H1 (cell line): ENCODE data around the gene TRPM6. TPM values are rescaled to one million over a fixed set of nuclear protein-coding genes. Genes with fewer than 3 reads are reported as not detected.

Experiments used
- EP300 ChIP-seq, 2 experiments: IDR thresholded peaks; 1 replicate in 1 of 2; 2 replicates in 1 of 2; pipeline ENCODE4 v1.6.1; 2011 to 2012; ENCODE audit warnings: low read depth in 2 of 2, low read length in 2 of 2, mild to moderate bottlenecking in 2 of 2, borderline replicate concordance in 1 of 2, inconsistent platforms in 1 of 2, moderate library complexity in 1 of 2
- EZH2 ChIP-seq: fragments of 200-600 bp; sonication (generic); IDR thresholded peaks from 2 replicates; pipeline ENCODE4 v1.7.1; 2012; ENCODE audit warnings: low read depth, mild to moderate bottlenecking, moderate library complexity, low read length, inconsistent platforms; ENCODE audit not compliant: severe bottlenecking
- SRF ChIP-seq: IDR thresholded peaks from 2 replicates; pipeline ENCODE4 v1.6.1; 2011; ENCODE audit warnings: mild to moderate bottlenecking, low read depth, low read length, moderate library complexity
- polyA plus RNA-seq, 7 experiments: library from polyadenylated mRNA; depleted of rRNA in 3 of 7; stranded (reverse) in 5 of 7; unstranded in 2 of 7; fragments of >200 nt in 5 of 7; fragments of 200-250 nt in 2 of 7; gene quantifications; 1 replicate in 5 of 7; 2 replicates in 1 of 7; 4 replicates in 1 of 7; pipeline versions ENCODE4 v1.2.1 to v1.2.3, GENCODE V29; 2011 to 2013; ENCODE audit warnings: missing spikeins in 2 of 7, mixed read lengths in 2 of 7
- total RNA-seq: library from RNA; stranded (reverse); fragmentation: NEBNext Ultra II Directional; extraction: Animal tissue kit (Norgen Biotek cat#: 25700); gene quantifications from 2 replicates; pipeline ENCODE4 v1.2.1, GENCODE V29; 2021
- TF ChIP-seq, protein P1 (sequence below): fragments of 300-600 bp; sonication (generic); IDR thresholded peaks from 2 replicates; pipeline ENCODE4 v1.7.1; 2012; ENCODE audit warnings: low read length, moderate library complexity, mild to moderate bottlenecking, inconsistent platforms; ENCODE audit not compliant: insufficient replicate concordance

TRPM6 gene
- total and polyA plus RNA-seq, 2 of the 8 experiments (the other 6 are each of a cell fraction or from before 2014, with no cell fraction given) = 0.45 to 1.5 TPM

DNA sequence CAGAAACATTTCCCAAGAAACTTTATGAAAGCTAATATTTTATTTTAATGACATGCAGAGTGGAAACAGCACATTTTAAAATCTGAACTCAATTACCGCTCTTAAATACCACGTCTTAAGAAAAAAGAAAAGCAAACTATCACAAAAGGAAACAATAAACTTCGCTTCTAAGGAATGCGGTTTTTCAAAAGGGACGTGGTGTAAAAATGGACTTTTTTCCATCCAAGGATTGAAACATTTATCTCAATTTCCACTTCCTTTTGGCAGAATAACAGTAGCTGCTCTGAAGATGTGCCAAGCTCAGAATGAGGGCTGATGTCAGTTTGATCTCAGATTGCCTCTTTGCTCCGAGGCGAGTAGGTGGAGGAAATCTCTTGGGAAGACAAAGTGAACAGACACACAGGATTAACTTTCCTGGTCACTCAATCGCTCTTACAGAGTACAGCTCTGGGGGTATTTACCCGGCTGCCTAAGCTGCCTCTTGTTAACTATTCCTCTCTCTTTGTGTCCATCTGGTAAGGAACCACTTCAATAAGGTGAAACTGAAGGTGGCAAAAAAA lies 158.5 kb downstream of the TRPM6 start (continued):
- TF ChIP-seq, protein P1, sequence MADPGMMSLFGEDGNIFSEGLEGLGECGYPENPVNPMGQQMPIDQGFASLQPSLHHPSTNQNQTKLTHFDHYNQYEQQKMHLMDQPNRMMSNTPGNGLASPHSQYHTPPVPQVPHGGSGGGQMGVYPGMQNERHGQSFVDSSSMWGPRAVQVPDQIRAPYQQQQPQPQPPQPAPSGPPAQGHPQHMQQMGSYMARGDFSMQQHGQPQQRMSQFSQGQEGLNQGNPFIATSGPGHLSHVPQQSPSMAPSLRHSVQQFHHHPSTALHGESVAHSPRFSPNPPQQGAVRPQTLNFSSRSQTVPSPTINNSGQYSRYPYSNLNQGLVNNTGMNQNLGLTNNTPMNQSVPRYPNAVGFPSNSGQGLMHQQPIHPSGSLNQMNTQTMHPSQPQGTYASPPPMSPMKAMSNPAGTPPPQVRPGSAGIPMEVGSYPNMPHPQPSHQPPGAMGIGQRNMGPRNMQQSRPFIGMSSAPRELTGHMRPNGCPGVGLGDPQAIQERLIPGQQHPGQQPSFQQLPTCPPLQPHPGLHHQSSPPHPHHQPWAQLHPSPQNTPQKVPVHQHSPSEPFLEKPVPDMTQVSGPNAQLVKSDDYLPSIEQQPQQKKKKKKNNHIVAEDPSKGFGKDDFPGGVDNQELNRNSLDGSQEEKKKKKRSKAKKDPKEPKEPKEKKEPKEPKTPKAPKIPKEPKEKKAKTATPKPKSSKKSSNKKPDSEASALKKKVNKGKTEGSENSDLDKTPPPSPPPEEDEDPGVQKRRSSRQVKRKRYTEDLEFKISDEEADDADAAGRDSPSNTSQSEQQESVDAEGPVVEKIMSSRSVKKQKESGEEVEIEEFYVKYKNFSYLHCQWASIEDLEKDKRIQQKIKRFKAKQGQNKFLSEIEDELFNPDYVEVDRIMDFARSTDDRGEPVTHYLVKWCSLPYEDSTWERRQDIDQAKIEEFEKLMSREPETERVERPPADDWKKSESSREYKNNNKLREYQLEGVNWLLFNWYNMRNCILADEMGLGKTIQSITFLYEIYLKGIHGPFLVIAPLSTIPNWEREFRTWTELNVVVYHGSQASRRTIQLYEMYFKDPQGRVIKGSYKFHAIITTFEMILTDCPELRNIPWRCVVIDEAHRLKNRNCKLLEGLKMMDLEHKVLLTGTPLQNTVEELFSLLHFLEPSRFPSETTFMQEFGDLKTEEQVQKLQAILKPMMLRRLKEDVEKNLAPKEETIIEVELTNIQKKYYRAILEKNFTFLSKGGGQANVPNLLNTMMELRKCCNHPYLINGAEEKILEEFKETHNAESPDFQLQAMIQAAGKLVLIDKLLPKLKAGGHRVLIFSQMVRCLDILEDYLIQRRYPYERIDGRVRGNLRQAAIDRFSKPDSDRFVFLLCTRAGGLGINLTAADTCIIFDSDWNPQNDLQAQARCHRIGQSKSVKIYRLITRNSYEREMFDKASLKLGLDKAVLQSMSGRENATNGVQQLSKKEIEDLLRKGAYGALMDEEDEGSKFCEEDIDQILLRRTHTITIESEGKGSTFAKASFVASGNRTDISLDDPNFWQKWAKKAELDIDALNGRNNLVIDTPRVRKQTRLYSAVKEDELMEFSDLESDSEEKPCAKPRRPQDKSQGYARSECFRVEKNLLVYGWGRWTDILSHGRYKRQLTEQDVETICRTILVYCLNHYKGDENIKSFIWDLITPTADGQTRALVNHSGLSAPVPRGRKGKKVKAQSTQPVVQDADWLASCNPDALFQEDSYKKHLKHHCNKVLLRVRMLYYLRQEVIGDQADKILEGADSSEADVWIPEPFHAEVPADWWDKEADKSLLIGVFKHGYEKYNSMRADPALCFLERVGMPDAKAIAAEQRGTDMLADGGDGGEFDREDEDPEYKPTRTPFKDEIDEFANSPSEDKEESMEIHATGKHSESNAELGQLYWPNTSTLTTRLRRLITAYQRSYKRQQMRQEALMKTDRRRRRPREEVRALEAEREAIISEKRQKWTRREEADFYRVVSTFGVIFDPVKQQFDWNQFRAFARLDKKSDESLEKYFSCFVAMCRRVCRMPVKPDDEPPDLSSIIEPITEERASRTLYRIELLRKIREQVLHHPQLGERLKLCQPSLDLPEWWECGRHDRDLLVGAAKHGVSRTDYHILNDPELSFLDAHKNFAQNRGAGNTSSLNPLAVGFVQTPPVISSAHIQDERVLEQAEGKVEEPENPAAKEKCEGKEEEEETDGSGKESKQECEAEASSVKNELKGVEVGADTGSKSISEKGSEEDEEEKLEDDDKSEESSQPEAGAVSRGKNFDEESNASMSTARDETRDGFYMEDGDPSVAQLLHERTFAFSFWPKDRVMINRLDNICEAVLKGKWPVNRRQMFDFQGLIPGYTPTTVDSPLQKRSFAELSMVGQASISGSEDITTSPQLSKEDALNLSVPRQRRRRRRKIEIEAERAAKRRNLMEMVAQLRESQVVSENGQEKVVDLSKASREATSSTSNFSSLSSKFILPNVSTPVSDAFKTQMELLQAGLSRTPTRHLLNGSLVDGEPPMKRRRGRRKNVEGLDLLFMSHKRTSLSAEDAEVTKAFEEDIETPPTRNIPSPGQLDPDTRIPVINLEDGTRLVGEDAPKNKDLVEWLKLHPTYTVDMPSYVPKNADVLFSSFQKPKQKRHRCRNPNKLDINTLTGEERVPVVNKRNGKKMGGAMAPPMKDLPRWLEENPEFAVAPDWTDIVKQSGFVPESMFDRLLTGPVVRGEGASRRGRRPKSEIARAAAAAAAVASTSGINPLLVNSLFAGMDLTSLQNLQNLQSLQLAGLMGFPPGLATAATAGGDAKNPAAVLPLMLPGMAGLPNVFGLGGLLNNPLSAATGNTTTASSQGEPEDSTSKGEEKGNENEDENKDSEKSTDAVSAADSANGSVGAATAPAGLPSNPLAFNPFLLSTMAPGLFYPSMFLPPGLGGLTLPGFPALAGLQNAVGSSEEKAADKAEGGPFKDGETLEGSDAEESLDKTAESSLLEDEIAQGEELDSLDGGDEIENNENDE = no peak
- TF ChIP-seq EZH2 (no peak), EP300 (IDR thresholded peaks at IDR 0.05; ENCODE audit: borderline replicate concordance in 1 of 2, low read depth in 2 of 2, low read length in 2 of 2) (no peak), SRF (no peak)
